ENCODE data around the gene JAZF1.

Gene JAZF1

DNA sequence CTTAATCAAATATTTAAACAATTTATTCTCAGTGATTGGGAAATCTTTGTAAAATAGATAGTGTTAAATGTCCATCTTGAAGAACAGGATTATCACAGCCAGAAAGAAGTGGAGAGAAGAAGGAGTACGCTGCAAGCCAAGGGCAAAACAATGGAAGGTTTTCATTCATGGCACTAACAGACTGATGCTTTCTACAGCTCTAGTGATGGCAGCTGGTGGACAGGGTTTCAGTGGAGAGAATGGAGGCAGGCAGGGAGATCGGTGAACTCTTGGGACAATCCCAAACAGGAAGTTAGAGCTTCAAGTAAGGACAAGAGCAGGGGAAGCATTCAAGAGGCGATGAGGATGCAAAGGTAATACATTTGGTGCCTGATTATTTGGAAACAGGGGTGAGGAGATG is 207.0 kb downstream of the JAZF1 start:
- TF ChIP-seq, protein P1, sequence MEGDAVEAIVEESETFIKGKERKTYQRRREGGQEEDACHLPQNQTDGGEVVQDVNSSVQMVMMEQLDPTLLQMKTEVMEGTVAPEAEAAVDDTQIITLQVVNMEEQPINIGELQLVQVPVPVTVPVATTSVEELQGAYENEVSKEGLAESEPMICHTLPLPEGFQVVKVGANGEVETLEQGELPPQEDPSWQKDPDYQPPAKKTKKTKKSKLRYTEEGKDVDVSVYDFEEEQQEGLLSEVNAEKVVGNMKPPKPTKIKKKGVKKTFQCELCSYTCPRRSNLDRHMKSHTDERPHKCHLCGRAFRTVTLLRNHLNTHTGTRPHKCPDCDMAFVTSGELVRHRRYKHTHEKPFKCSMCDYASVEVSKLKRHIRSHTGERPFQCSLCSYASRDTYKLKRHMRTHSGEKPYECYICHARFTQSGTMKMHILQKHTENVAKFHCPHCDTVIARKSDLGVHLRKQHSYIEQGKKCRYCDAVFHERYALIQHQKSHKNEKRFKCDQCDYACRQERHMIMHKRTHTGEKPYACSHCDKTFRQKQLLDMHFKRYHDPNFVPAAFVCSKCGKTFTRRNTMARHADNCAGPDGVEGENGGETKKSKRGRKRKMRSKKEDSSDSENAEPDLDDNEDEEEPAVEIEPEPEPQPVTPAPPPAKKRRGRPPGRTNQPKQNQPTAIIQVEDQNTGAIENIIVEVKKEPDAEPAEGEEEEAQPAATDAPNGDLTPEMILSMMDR (conservative IDR thresholded peaks at IDR 0.05; ENCODE audit: low read length), result no peak
- DNase-seq (ENCODE audit: low read depth), result no peak
- H3K4me3 ChIP-seq (ENCODE audit: low read length), result no peak overlapping the region

DNA sequence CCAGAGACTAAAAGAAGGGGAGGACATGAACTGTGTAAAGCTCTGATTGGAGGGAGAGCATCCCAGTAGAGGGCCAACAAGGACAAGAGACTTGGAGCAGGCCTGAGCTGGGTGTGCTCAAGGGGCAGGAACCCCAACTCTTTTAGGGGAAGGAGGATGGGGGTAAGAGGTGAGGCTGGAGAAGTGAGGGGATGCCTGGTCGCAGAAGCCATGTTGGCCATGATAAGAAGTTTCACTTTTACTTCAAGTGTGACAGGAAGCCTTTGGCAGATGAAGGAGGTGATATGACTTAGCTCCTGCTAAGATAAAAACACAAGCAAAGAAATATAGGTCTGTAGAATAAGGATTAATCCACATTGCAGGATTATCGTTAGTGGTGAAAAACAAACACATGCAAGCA is 208.3 kb downstream of the JAZF1 start:
- no peak for DNase-seq (ENCODE audit: low read depth)
- H3K4me3 ChIP-seq (ENCODE audit: low read length), result no peak overlapping the region
- TF ChIP-seq, protein P1 (conservative IDR thresholded peaks at IDR 0.05; ENCODE audit: low read length), result no peak

DNA sequence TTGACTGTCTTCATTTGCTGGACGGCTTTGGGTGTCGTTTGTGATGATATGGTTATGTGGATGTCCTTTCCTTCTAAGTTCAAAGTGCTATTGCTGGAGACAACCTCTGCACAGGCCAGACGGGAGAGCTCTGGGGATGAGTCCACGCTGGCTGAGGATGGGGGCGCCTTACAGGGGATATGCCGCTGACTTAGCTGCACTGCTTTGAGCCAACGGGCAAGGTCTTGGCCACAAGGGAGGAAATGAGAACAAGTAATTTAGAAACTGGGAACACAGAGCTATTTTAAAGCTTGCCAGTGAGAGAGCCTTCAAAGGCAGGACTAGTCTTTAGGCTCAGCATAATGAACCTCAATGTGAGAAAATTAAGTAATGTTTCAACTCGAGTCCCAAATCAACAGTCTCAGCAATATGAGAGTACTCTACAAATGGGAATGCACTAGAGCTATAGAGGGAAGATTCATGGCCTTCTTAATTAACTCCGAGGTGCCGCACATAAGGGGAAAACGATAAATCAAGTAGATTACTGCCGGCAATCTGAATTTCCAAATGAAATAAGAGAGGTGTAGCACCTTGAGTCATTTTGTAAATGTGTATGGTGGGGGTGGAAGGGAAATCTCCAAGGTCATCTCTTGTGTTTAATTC is 209.3 kb downstream of the JAZF1 start:
- TF ChIP-seq, protein P1 (conservative IDR thresholded peaks at IDR 0.05; ENCODE audit: low read length), result no peak
- no peak for DNase-seq (ENCODE audit: low read depth)
- no peak overlapping the region for H3K4me3 ChIP-seq (ENCODE audit: low read length)

DNA sequence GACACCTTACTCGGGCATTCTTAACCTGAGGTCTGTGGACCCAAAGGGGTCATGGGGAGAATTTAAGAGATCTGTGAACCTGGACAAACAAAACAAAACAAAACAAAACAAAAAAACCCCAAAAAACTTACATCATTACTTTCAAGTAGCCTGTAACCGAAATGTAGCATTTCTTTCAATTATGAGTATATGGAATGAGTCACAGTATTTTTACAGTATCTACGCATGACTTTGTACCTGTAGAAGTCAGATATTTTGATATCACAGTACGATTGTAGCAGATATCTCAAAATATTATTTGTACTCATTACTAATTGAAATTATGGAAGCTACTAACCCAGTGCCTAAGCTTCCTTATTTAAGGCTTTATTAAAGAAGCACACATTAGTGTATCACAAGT is 210.2 kb downstream of the JAZF1 start:
- DNase-seq (ENCODE audit: low read depth), result no peak
- TF ChIP-seq, protein P1 (conservative IDR thresholded peaks at IDR 0.05; ENCODE audit: low read length), result no peak
- no peak overlapping the region for H3K4me3 ChIP-seq (ENCODE audit: low read length)

DNA sequence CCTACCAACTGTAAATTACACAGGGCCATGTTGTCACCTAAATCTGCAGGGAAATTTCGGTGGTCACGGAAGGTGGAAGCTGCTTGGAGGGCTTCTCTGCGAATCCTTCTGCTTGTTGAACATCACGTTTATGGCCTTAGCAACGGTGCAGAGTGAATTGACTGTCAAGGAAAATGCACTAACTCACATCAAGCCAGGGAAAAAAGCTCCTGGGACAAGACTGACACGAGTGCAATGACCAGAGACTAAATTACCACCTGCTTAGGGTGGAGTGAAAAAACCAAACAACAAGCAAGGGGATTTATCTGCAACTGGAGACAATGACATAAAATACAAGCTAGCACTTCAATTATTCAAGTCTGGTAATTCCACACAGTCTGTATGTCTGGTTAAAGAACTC is 211.2 kb downstream of the JAZF1 start:
- no peak overlapping the region for H3K4me3 ChIP-seq (ENCODE audit: low read length)
- DNase-seq (ENCODE audit: low read depth), result no peak
- TF ChIP-seq, protein P1 (conservative IDR thresholded peaks at IDR 0.05; ENCODE audit: low read length), result no peak

DNA sequence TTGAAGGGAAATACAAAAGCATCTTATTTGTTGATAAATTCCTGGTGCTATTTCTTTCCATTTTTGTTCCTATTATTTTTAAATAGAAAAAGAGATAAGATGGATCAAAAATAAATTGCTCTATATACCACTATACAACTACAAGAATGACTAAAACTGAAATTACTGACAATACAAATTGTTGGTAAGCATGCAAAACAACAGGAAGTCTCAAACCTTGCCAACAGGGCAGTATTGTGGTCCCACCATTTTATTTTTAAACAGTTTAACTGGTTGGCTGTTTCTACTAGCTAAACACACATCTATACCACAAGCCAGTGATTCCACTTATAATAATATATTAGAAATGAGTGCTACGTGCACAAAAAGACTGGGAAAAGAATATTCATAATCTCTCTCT is 213.0 kb downstream of the JAZF1 start:
- TF ChIP-seq, protein P1 (conservative IDR thresholded peaks at IDR 0.05; ENCODE audit: low read length), result no peak
- DNase-seq (ENCODE audit: low read depth), result no peak
- H3K4me3 ChIP-seq (ENCODE audit: low read length), result no peak overlapping the region

DNA sequence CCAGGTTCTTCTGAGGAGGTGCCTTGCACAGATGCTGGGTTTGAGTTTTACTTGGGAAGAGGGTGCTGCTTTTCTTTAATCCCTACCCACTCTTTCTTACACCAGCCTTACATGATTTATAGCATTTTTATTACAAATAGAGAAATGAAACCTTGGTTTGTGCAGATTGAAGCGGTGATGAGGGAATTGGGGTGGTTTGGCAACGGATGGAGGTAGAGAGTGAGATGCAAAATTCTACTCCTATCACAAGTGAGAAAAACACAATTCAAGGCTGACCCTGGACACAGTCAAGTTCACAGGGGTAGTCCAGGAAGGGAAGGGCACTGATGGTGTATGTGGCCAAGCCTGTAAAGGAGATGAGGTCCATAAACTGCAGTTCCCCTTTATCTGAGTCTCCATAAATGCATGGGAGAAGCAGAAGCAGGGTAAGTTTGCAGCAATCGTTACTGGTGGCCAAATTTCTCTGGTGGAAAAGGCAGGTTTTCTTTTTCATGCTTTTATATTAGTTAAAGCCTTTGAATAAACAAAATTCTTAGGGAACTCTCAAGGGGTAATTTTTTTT is 214.3 kb downstream of the JAZF1 start:
- DNase-seq (ENCODE audit: low read depth), result no peak
- H3K4me3 ChIP-seq (ENCODE audit: low read length), result no peak overlapping the region
- TF ChIP-seq, protein P1 (conservative IDR thresholded peaks at IDR 0.05; ENCODE audit: low read length), result no peak
